B cell (primary cell): ENCODE data around the gene MAGI2.

ENCODE experiments used
- CTCF ChIP-seq: fragments of 200-600 bp; IDR thresholded peaks from one replicate; pipeline ENCODE4 v1.8.0; 2022; ENCODE audit warnings: antibody characterized with exemption, mild to moderate bottlenecking
- EZH2 ChIP-seq: IDR thresholded peaks from 2 replicates; pipeline ENCODE4 v1.6.1; 2012; ENCODE audit warnings: borderline replicate concordance, low read depth, mild to moderate bottlenecking, moderate library complexity, low read length; ENCODE audit not compliant: insufficient read depth, poor library complexity, severe bottlenecking

- TF ChIP-seq CTCF (no peak), EZH2 (no peak)
These were observed 1231.3 kb downstream of the MAGI2 start for GRCh38 chr7:78222001-78222751.
